GM12878 (cell line): ENCODE data around the gene CEP83. TPM values are rescaled to one million over a fixed set of nuclear protein-coding genes. Genes with fewer than 3 reads are reported as not detected.

Experiments
- ATAC-seq: fragments of 200-7000 bp; cut with Tn5 transposase; 3 replicates; pipeline ENCODE4 v1.9.1; 2020; ENCODE audit warnings: mild to moderate bottlenecking, moderate library complexity
- BruUV-seq: library from RNA; stranded (reverse); fragments of 400-500 nt; replicated peaks from 2 replicates; lab custom pipeline; 2021; lab: Mats Ljungman, UMichigan
- CTCF ChIA-PET: fragments of 300-600 bp; sonication (Branson Sonifier 250); formaldehyde crosslinking; extraction: SDS; loops from one replicate; lab custom pipeline; 2021; ENCODE audit warnings: inconsistent platforms; lab: Yijun Ruan, JAX
- POLR2A ChIA-PET: fragments of 350-600 bp; formaldehyde crosslinking; extraction: SDS; loops from one replicate; lab custom pipeline; 2021; ENCODE audit warnings: inconsistent platforms; lab: Charles Lee
- RAD21 ChIA-PET: fragments of 300-600 bp; sonication (Branson Sonifier 250); formaldehyde crosslinking; loops from one replicate; lab custom pipeline; 2023; ENCODE audit warnings: antibody characterized with exemption; ENCODE audit not compliant: unreplicated experiment; lab: Charles Lee
- SMC1A ChIA-PET: fragments of 300-600 bp; sonication (Branson Sonifier 250); formaldehyde crosslinking; loops from one replicate; lab custom pipeline; 2023; ENCODE audit not compliant: unreplicated experiment, uncharacterized antibody; lab: Charles Lee
- DNase-seq: peaks from one replicate; pipeline ENCODE4 v3.0.0-alpha.2; 2011; ENCODE audit warnings: low read depth, low spot score
- FAIRE-seq: peaks from 3 replicates; lab custom pipeline; 2011; peaks lifted over from hg19 to GRCh38; lab: Jason Lieb, UNC
- H2AFZ ChIP-seq: 2 replicates; pipeline ENCODE4 v1.6.0; 2011; ENCODE audit warnings: low read depth, low read length, control low read depth; ENCODE audit not compliant: control insufficient read depth
- H3K27ac ChIP-seq: 2 replicates; pipeline ENCODE4 v1.5.1; 2011; ENCODE audit warnings: control low read depth; ENCODE audit not compliant: control insufficient read depth, insufficient read depth
- H3K27me3 ChIP-seq, 2 experiments: replicated peaks in 1 of 2; 2 replicates each; pipeline versions ENCODE4 v1.6.0 to v1.6.1; 2011; ENCODE audit warnings: low read length in 1 of 2; ENCODE audit not compliant: control insufficient read depth in 2 of 2, insufficient read depth in 2 of 2
- H3K36me3 ChIP-seq, 2 experiments: 2 replicates each; pipeline ENCODE4 v1.5.1; 2011; ENCODE audit warnings: low read length in 1 of 2; ENCODE audit not compliant: control insufficient read depth in 2 of 2, insufficient read depth in 2 of 2
- H3K4me1 ChIP-seq: 2 replicates; pipeline ENCODE4 v1.6.1; 2011; ENCODE audit warnings: mild to moderate bottlenecking, low read length, moderate library complexity, mixed read lengths; ENCODE audit not compliant: control insufficient read depth, insufficient read depth
- H3K4me2 ChIP-seq: 2 replicates; pipeline ENCODE4 v1.6.0; 2011; ENCODE audit warnings: control low read depth; ENCODE audit not compliant: control insufficient read depth, insufficient read depth
- H3K4me3 ChIP-seq: fragments of 200-600 bp; sonication (generic); 2 replicates; pipeline ENCODE4 v1.5.1; 2016
- H3K79me2 ChIP-seq: 2 replicates; pipeline ENCODE4 v1.6.0; 2011; ENCODE audit warnings: low read length; ENCODE audit not compliant: control insufficient read depth, insufficient read depth
- H3K9ac ChIP-seq: 2 replicates; pipeline ENCODE4 v1.8.0; 2011; ENCODE audit warnings: low read length, control low read depth, mixed read lengths; ENCODE audit not compliant: control insufficient read depth, insufficient read depth
- H3K9me3 ChIP-seq: replicated peaks from 3 replicates; pipeline ENCODE4 v1.5.1; 2011; ENCODE audit warnings: mild to moderate bottlenecking, low read length; ENCODE audit not compliant: control insufficient read depth, insufficient read depth
- H4K20me1 ChIP-seq: 2 replicates; pipeline ENCODE4 v1.6.0; 2011; ENCODE audit not compliant: control insufficient read depth, insufficient read depth
- ASH2L ChIP-seq: fragments of 300-600, 200-600 bp; sonication (generic); IDR thresholded peaks from 2 replicates; pipeline ENCODE4 v1.6.1; 2017; ENCODE audit warnings: low read depth, mild to moderate bottlenecking, borderline replicate concordance
- ATF3 ChIP-seq: IDR thresholded peaks from 2 replicates; pipeline ENCODE4 v1.6.1; 2011; ENCODE audit warnings: low read depth, mild to moderate bottlenecking, low read length, moderate library complexity, borderline replicate concordance; ENCODE audit errors: extremely low read depth
- BMI1 ChIP-seq: fragments of 450-650 bp; IDR thresholded peaks from 2 replicates; pipeline ENCODE4 v1.6.1; 2016; ENCODE audit warnings: mild to moderate bottlenecking, moderate library complexity, borderline replicate concordance
- CEBPZ ChIP-seq: fragments of 150-350 bp; IDR thresholded peaks from 2 replicates; pipeline ENCODE4 v1.6.1; 2016; ENCODE audit warnings: low read depth, low read length
- DPF2 ChIP-seq: fragments of 450-650 bp; IDR thresholded peaks from 2 replicates; pipeline ENCODE4 v1.6.1; 2017; ENCODE audit warnings: mild to moderate bottlenecking
- E4F1 ChIP-seq: fragments of 450-650 bp; IDR thresholded peaks from 2 replicates; pipeline ENCODE4 v1.6.1; 2018; ENCODE audit warnings: borderline replicate concordance, mild to moderate bottlenecking; ENCODE audit not compliant: partially characterized antibody
- ETV6 ChIP-seq, 2 experiments: fragments of 450-650 bp in 1 of 2; IDR thresholded peaks in 1 of 2; conservative IDR thresholded peaks in 1 of 2; 2 replicates each; pipeline ENCODE4 v1.6.1; 2014; ENCODE audit warnings: antibody characterized with exemption in 1 of 2, borderline replicate concordance in 1 of 2, low read depth in 1 of 2, mild to moderate bottlenecking in 1 of 2, moderate library complexity in 1 of 2
- MTA3 ChIP-seq: IDR thresholded peaks from 2 replicates; pipeline ENCODE4 v1.6.1; 2012; ENCODE audit warnings: low read length, inconsistent platforms, borderline replicate concordance
- RBBP5 ChIP-seq: fragments of 200-600 bp; sonication (generic); conservative IDR thresholded peaks from 2 replicates; pipeline ENCODE4 v1.6.1; 2016
- RUNX3 ChIP-seq: IDR thresholded peaks from 2 replicates; pipeline ENCODE4 v1.6.1; 2012; ENCODE audit warnings: low read length, inconsistent platforms
- ZBTB11 ChIP-seq: fragments of 450-650 bp; formaldehyde crosslinking; IDR thresholded peaks from 2 replicates; pipeline ENCODE4 v1.5.0; 2022; ENCODE audit warnings: mild to moderate bottlenecking, missing genetic modification characterization
- WGBS: methylation state at CpG from one replicate; pipeline ENCODE4 v1.1.6; 2016; ENCODE audit warnings: low lambda C conversion rate; ENCODE audit not compliant: insufficient replicate concordance, insufficient coverage; ENCODE audit errors: missing lambda C conversion rate; 5-methylcytosine and 5-hydroxymethylcytosine counted together
- in situ Hi-C: fragments of 300-500 bp; cut with MboI; formaldehyde crosslinking; loops from 9 replicates; pipeline ENCODE4 v1.14.3; 2018; ENCODE audit warnings: mixed read lengths
- intact Hi-C: fragments of 100-400 bp; cut with micrococcal nuclease; formaldehyde crosslinking; loops from one replicate; pipeline ENCODE4 v1.14.2; 2022; ENCODE audit not compliant: unreplicated experiment
- polyA plus RNA-seq, 11 experiments: library from polyadenylated mRNA; depleted of rRNA in 4 of 11; unstranded in 6 of 11; stranded (reverse) in 5 of 11; fragments of >200 nt; fragmentation: Nextera tagmentation in 4 of 11; fragmentation: Illumina TruSeq in 1 of 11; extraction: Ambion mirVana in 4 of 11; extraction: Trizol in 1 of 11; gene quantifications; 1 replicate in 1 of 11; 2 replicates in 10 of 11; pipeline versions ENCODE4 v1.2.1 to v1.2.3, GENCODE V29; 2011 to 2016; ENCODE audit warnings: inconsistent platforms in 2 of 11, missing spikeins in 2 of 11, low read depth in 1 of 11
- total RNA-seq, 4 experiments: library from RNA; depleted of rRNA in 3 of 4; stranded (reverse); fragments of >200 nt in 3 of 4; fragmentation: Illumina TruSeq in 1 of 4; extraction: Trizol in 1 of 4; gene quantifications; 2 replicates each; pipeline versions ENCODE4 v1.2.1 to v1.2.3, GENCODE V29; 2013 to 2021

CEP83 gene
- total and polyA plus RNA-seq, 10 of the 15 experiments (the other 5 are each of a cell fraction or from before 2014, with no cell fraction given) = 4.3 to 39.0 (median 22.5) TPM

GRCh38 chr12:94405413-94406116 is 54.1 kb downstream of the CEP83 start:
- H3K27ac ChIP-seq = peak overlapping the region; percentile 91
- ChIA-PET RAD21 (interaction anchor here (1.0 to 2.1 kb wide), 5 partner anchors 25 to 147 kb away, joined by 3 to 11 read pairs (median 4); no protein-coding TSS in a partner anchor), CTCF (interaction anchor here (0.7 to 1.6 kb wide), 4 partner anchors 21 to 271 kb away, joined by 3 to 4 read pairs (median 3); no protein-coding TSS in a partner anchor), SMC1A (interaction anchor here (0.7 to 3.4 kb wide), 20 partner anchors 9 to 461 kb away, joined by 3 to 18 read pairs (median 3); no protein-coding TSS in a partner anchor), POLR2A (interaction anchor here (0.9 to 1.5 kb wide), 3 partner anchors 53 to 148 kb away, joined by 3 to 4 read pairs (median 3); no protein-coding TSS in a partner anchor)
- no TSS peak for BruUV-seq
- H4K20me1 ChIP-seq = no peaks in the 10 kb centered on the region
- in situ Hi-C loops (no loop called here), intact Hi-C loops (no loop called here)
- no peaks in the 10 kb centered on the region for H3K4me1 ChIP-seq
- peak overlapping the region; percentile 72 for H3K9ac ChIP-seq
- H3K36me3 ChIP-seq = no peaks in the 10 kb centered on the region
- DNase-seq = peak; percentile 47
- H3K9me3 ChIP-seq = peaks cover 2% of the 10 kb centered on the region; the same call in 1 of the 3 replicates
- peak overlapping the region; percentile 70 for H2AFZ ChIP-seq
- FAIRE-seq = peak; percentile 84
- H3K4me3 ChIP-seq = peak overlapping the region; percentile 60
- 45% methylated on average over 3 of the region's 3 CpGs for WGBS
- peak overlapping the region; percentile 89 for H3K4me2 ChIP-seq
- ATAC-seq = peak; percentile 96
- no peaks in the 10 kb centered on the region for H3K79me2 ChIP-seq
- H3K27me3 ChIP-seq = no peaks in the 10 kb centered on the region
- no peak for TF ChIP-seq RBBP5
- no peak for TF ChIP-seq ZBTB11 (CRISPR knock-in tag)
- TF ChIP-seq RUNX3 = no peak; the same call in 1 of the 2 replicates
- TF ChIP-seq E4F1 = no peak
- no peak for TF ChIP-seq CEBPZ
- no peak for TF ChIP-seq ASH2L
- peak; percentile 63; the same call in 1 of the 2 replicates for TF ChIP-seq DPF2
- no peak for TF ChIP-seq BMI1
- TF ChIP-seq ETV6 (conservative IDR thresholded peaks at IDR 0.05 in 1 of 2, IDR thresholded peaks at IDR 0.05 in 1 of 2; ENCODE audit: borderline replicate concordance in 1 of 2, low read depth in 1 of 2) = no peak
- TF ChIP-seq ATF3 = no peak
- TF ChIP-seq MTA3 = no peak
